GM23248 (cell line): ENCODE data around the gene FIGNL1.

Source experiments
- EZH2 ChIP-seq: fragments of 200-600 bp; sonication (generic); IDR thresholded peaks from 2 replicates; pipeline ENCODE4 v1.6.1; 2018; ENCODE audit warnings: antibody characterized with exemption, mild to moderate bottlenecking; ENCODE audit not compliant: insufficient read depth, poor library complexity, severe bottlenecking
- EZH2phosphoT487 ChIP-seq: fragments of 200-600 bp; sonication (generic); IDR thresholded peaks from 2 replicates; pipeline ENCODE4 v1.6.1; 2018; ENCODE audit warnings: antibody characterized with exemption, moderate library complexity, mild to moderate bottlenecking, low read depth; ENCODE audit not compliant: insufficient read depth

- TF ChIP-seq EZH2 = no peak
- no peak for TF ChIP-seq EZH2phosphoT487
Observed at GRCh38 chr7:50413561-50413960, 36.6 kb downstream of the FIGNL1 start.
